Suprapubic skin (tissue), 4 donors: ENCODE measurements around the gene HERC3.
"Not testable (repeated sequence)": the region's sequence is repeated elsewhere in the genome, so short reads cannot be mapped to it uniquely, and the experiment has no call there.

Experiments used
- POLR2A ChIP-seq, 2 donors: fragments of 450-650 bp; IDR thresholded peaks; one replicate each; pipeline ENCODE4 v1.6.1; 2017; ENCODE audit warnings: antibody characterized with exemption in 2 of 2, mild to moderate bottlenecking in 2 of 2, moderate library complexity in 2 of 2
- POLR2AphosphoS5 ChIP-seq, 3 donors: sonication (generic); formaldehyde crosslinking; IDR thresholded peaks; one replicate each; pipeline ENCODE4 v1.6.1; 2017; ENCODE audit warnings: antibody characterized with exemption in 3 of 3
- TF ChIP-seq, protein P1 (sequence below), 2 donors: fragments of 200-600 bp in 1 of 2; fragments of 450-650 bp in 1 of 2; sonication (generic) in 1 of 2; IDR thresholded peaks; one replicate each; pipeline ENCODE4 v1.5.1; 2016 to 2019; ENCODE audit warnings: antibody characterized with exemption in 2 of 2, mild to moderate bottlenecking in 1 of 2, moderate library complexity in 1 of 2

DNA sequence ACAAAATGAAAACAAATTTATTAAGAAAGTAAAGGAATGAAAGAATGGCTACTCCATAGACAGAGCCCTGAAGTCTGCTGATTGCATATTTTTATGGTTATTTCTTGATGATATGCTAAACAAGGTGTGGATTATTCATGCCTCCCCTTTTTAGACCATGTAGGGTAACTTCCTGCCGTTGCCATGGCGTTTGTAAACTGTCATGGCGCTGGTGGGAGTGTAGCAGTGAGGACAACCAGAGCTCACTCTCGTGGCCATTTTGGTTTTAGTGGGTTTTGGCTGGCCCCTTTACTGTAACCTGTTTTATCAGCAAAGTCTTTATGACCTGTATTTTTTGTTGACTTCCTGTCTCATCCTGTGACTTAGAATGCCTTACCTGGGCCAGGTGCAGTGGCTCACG lies 17.5 kb downstream of the HERC3 start:
- TF ChIP-seq POLR2AphosphoS5, POLR2A (IDR thresholded peaks at IDR 0.05): not testable (repeated sequence)
- TF ChIP-seq, protein P1, sequence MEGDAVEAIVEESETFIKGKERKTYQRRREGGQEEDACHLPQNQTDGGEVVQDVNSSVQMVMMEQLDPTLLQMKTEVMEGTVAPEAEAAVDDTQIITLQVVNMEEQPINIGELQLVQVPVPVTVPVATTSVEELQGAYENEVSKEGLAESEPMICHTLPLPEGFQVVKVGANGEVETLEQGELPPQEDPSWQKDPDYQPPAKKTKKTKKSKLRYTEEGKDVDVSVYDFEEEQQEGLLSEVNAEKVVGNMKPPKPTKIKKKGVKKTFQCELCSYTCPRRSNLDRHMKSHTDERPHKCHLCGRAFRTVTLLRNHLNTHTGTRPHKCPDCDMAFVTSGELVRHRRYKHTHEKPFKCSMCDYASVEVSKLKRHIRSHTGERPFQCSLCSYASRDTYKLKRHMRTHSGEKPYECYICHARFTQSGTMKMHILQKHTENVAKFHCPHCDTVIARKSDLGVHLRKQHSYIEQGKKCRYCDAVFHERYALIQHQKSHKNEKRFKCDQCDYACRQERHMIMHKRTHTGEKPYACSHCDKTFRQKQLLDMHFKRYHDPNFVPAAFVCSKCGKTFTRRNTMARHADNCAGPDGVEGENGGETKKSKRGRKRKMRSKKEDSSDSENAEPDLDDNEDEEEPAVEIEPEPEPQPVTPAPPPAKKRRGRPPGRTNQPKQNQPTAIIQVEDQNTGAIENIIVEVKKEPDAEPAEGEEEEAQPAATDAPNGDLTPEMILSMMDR (IDR thresholded peaks at IDR 0.05) = not testable (repeated sequence)
